DND-41 (cell line): ENCODE results near the gene DCTD.

Source experiments
- CTCF ChIP-seq: IDR thresholded peaks from 2 replicates; pipeline ENCODE4 v1.5.1; 2012; ENCODE audit warnings: borderline replicate concordance, low read length, moderate library complexity, mild to moderate bottlenecking; ENCODE audit not compliant: poor library complexity, severe bottlenecking; ENCODE audit errors: extremely low read depth
- EZH2 ChIP-seq: IDR thresholded peaks from 3 replicates; pipeline ENCODE4 v1.6.1; 2012; ENCODE audit warnings: borderline replicate concordance, low read depth, mild to moderate bottlenecking, moderate library complexity, low read length, inconsistent platforms; ENCODE audit not compliant: severe bottlenecking

- TF ChIP-seq CTCF (no peak), EZH2 (no peak)
Measured at GRCh38 chr4:182937268-182938204, 20.4 kb upstream of the DCTD start.
